NCI-H748 (cell line): Measurements from ENCODE around the gene SLC29A3.

Experiments
- DNase-seq: peaks from one replicate; lab custom pipeline; 2025; ENCODE audit not compliant: unreplicated experiment; lab: John Stamatoyannopoulos, UW

The SLC29A3 gene

GRCh38 chr10:71366690-71367089 lies 47.6 kb downstream of the SLC29A3 start:
- no peak for DNase-seq

- no peak for DNase-seq
Measured at GRCh38 chr10:71367271-71367670, 48.2 kb downstream of the SLC29A3 start.

- DNase-seq = no peak
Measured at GRCh38 chr10:71368176-71368575, 49.1 kb downstream of the SLC29A3 start.

GRCh38 chr10:71368643-71369042 lies 49.6 kb downstream of the SLC29A3 start:
- DNase-seq = no peak

GRCh38 chr10:71369602-71370001 lies 50.5 kb downstream of the SLC29A3 start:
- DNase-seq = no peak

- DNase-seq = no peak
Measured at GRCh38 chr10:71370031-71370430, 51.0 kb downstream of the SLC29A3 start.

- no peak for DNase-seq
Measured at GRCh38 chr10:71371750-71372166, 52.7 kb downstream of the SLC29A3 start.

- DNase-seq = no peak
Measured at GRCh38 chr10:71372882-71373495, 53.9 kb downstream of the SLC29A3 start.

GRCh38 chr10:71374481-71375233 lies 55.6 kb downstream of the SLC29A3 start:
- DNase-seq = no peak

GRCh38 chr10:71375952-71376351 lies 56.9 kb downstream of the SLC29A3 start:
- DNase-seq = no peak

- no peak for DNase-seq
Measured at GRCh38 chr10:71378336-71379117, 59.5 kb downstream of the SLC29A3 start.

- DNase-seq = no peak
Measured at GRCh38 chr10:71379118-71379766, 60.2 kb downstream of the SLC29A3 start.

GRCh38 chr10:71380841-71381240 lies 61.8 kb downstream of the SLC29A3 start:
- DNase-seq = no peak

GRCh38 chr10:71381611-71382010 lies 62.6 kb downstream of the SLC29A3 start:
- no peak for DNase-seq

- no peak for DNase-seq
Measured at GRCh38 chr10:71382028-71382427, 63.0 kb downstream of the SLC29A3 start.

- DNase-seq = no peak
Measured at GRCh38 chr10:71382757-71383156, 63.7 kb downstream of the SLC29A3 start.

GRCh38 chr10:71383972-71384687 lies 65.1 kb downstream of the SLC29A3 start:
- DNase-seq = peak; percentile 38

GRCh38 chr10:71388171-71388570 lies 69.1 kb downstream of the SLC29A3 start:
- DNase-seq = no peak

GRCh38 chr10:71388583-71389310 lies 69.7 kb downstream of the SLC29A3 start:
- no peak for DNase-seq
